ENCODE measurements around the gene IQSEC2.
A peak's percentile ranks its signal among the peaks of the same experiment; 100 is the strongest.

IQSEC2 gene

GRCh38 chrX:53244610-53245009, 36.8 kb downstream of the IQSEC2 start:
- no peak for DNase-seq (ENCODE audit: low read depth in 2 of 3, low spot score in 2 of 3)

GRCh38 chrX:53242310-53242709, 39.1 kb downstream of the IQSEC2 start:
- DNase-seq (ENCODE audit: low read depth in 2 of 3, low spot score in 2 of 3): no peak

GRCh38 chrX:53241558-53241957, 39.8 kb downstream of the IQSEC2 start:
- no peak for DNase-seq (ENCODE audit: low read depth in 2 of 3, low spot score in 2 of 3)

- peak in 2 of 3 experiments; percentile 40 to 42 for DNase-seq (ENCODE audit: low read depth in 2 of 3, low spot score in 2 of 3)
These were observed 41.9 kb downstream of the IQSEC2 start for GRCh38 chrX:53239474-53239873.

GRCh38 chrX:53237056-53237455, 44.3 kb downstream of the IQSEC2 start:
- no peak for DNase-seq (ENCODE audit: low read depth in 2 of 3, low spot score in 2 of 3)

DNA sequence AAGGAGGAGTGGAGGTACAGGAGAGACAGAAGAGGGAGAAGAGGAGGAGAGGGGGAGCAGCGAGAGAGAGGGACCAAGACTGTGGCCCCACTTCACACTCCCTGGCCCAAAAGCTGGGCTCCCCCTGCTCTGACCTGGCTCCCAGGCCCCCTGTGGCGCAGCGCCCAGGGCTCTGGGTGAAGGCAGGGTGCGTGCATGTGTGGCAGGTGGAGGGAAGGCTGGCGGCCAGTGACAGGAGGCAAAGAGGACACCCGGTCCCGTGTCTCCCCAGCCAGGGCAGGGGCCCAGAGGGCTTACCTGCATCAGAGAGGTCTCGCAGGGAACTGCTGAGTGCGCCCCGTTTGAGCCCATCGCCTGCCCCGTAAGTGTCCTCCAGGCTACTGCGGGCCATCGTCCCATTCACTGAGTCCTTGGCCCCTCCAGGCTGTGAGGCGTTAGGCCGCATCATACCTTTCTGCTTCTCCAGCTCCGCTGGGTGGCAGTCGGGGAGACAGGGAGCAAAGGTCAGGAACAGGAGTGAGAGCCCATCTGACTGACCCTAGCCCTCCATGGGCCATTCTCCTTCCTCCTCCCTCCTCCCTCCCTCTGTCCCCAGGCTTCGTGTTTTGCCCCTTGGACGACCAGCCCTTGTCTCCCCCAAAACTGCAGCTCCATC, 45.2 kb downstream of the IQSEC2 start:
- DNase-seq (ENCODE audit: low read depth in 2 of 3, low spot score in 2 of 3): no peak

GRCh38 chrX:53235566-53235965, 45.8 kb downstream of the IQSEC2 start:
- no peak for DNase-seq (ENCODE audit: low read depth in 2 of 3, low spot score in 2 of 3)

DNA sequence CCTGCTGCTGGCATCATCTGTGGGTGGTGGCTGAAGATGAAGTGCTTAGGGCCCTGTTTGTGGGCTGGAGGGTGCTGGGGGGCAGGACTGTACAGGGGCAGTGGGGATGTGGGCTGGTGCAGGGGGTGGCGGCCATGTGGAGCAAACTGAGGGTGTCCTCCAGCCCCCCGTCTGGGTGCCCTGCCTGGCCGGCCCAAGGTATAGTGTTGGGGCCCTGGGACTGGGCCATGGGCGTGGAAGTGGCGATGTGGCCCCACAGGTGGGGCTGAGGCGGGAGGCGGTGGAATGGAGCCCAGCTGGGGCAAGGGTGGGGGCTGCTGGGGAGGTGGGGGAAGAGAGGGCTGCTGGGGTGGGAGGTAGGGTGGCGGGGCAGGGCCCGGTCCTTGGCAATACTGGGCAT, 46.9 kb downstream of the IQSEC2 start:
- DNase-seq (ENCODE audit: low read depth in 2 of 3, low spot score in 2 of 3): no peak

- DNase-seq (ENCODE audit: low read depth in 2 of 3, low spot score in 2 of 3): no peak
These were observed 47.8 kb downstream of the IQSEC2 start for GRCh38 chrX:53233536-53233935.

GRCh38 chrX:53230116-53230515, 51.3 kb downstream of the IQSEC2 start:
- DNase-seq (ENCODE audit: low read depth in 2 of 3, low spot score in 2 of 3): no peak

DNA sequence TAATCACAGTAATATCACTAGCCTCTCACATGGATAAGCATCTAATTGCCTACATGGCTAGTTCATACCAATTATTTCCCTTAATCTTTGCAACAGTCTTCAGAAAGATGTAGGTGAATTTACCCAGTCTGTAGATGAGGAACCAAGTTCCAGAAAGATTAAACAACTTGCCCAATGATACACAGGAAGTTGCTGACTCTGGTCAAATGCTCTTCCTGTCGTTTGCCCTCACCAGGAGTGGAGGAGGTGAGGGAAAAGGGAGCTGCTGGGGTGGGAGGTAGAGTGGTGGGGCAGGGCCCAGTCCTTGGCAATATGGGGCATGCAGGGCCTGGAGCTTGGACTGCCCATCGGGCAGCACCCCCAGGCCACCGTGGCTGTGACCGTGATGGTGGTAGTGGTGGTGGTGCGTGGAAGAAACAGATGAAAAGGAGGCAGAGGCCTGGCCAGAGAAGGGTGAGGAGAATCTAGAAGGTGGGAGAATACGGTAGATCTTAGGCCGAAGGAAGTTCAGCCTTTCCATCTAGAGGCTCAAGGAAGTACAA, 54.1 kb downstream of the IQSEC2 start:
- DNase-seq (ENCODE audit: low read depth in 2 of 3, low spot score in 2 of 3): no peak

GRCh38 chrX:53224860-53225797, 56.3 kb downstream of the IQSEC2 start, which contains the start of gene KDM5C:
Gene KDM5C, minus strand, starts transcription at chrX:53225207. Its CDS starts 318 bp downstream, at chrX:53224889.
- peak; percentile 55 to 88 (median 77) for DNase-seq (ENCODE audit: low read depth in 2 of 3, low spot score in 2 of 3)

- DNase-seq (ENCODE audit: low read depth in 2 of 3, low spot score in 2 of 3): peak in 1 of 3 experiments; percentile 21
These were observed 57.2 kb downstream of the IQSEC2 start for GRCh38 chrX:53223955-53224859.

- DNase-seq (ENCODE audit: low read depth in 2 of 3, low spot score in 2 of 3): no peak
These were observed 58.2 kb downstream of the IQSEC2 start for GRCh38 chrX:53223068-53223693.

Data from activated CD8-positive, alpha-beta memory T cell treated with anti-CD3 and anti-CD28 coated beads for 48 hours (primary cell).